WTC11 (cell line): ENCODE data around the gene NBAS. TPM values are rescaled to one million over a fixed set of nuclear protein-coding genes. Genes with fewer than 3 reads are reported as not detected.
"Not testable (repeated sequence)": the region's sequence is repeated elsewhere in the genome, so short reads cannot be mapped to it uniquely, and the experiment has no call there.

Source experiments
- ATAC-seq: fragments of 200-7000 bp; cut with Tn5 transposase; 2 replicates; pipeline ENCODE4 v1.10.0; 2021; ENCODE audit warnings: mild to moderate bottlenecking, moderate library complexity
- CTCF ChIA-PET: fragments of 300-600 bp; sonication (Branson Sonifier 250); formaldehyde crosslinking; loops from one replicate; lab custom pipeline; 2021; ENCODE audit warnings: antibody characterized with exemption; lab: Charles Lee
- POLR2A ChIA-PET: fragments of 350-600 bp; sonication (Branson Sonifier 250); formaldehyde crosslinking; loops from one replicate; lab custom pipeline; 2021; ENCODE audit warnings: antibody characterized with exemption; lab: Charles Lee
- DNase-seq: peaks from one replicate; pipeline ENCODE4 v3.0.0; 2021; ENCODE audit warnings: low spot score
- H3K27ac Mint-ChIP-seq: 2 replicates; pipeline ENCODE4 v1.8.0; 2021; ENCODE audit warnings: mixed read lengths
- H3K27me3 Mint-ChIP-seq: 2 replicates; pipeline ENCODE4 v1.8.0; 2021; ENCODE audit warnings: low read depth, mild to moderate bottlenecking, moderate library complexity, mixed read lengths
- H3K36me3 Mint-ChIP-seq: 2 replicates; pipeline ENCODE4 v1.8.0; 2021; ENCODE audit warnings: mixed read lengths
- H3K4me1 Mint-ChIP-seq: 2 replicates; pipeline ENCODE4 v1.8.0; 2022; ENCODE audit warnings: mixed read lengths
- H3K4me3 Mint-ChIP-seq: 2 replicates; pipeline ENCODE4 v1.8.0; 2021; ENCODE audit warnings: mild to moderate bottlenecking, moderate library complexity, mixed read lengths
- H3K9me3 Mint-ChIP-seq: 2 replicates; pipeline ENCODE4 v1.8.0; 2021; ENCODE audit warnings: mixed read lengths
- ARID4B ChIP-seq: sonication (generic); formaldehyde crosslinking; IDR thresholded peaks from 2 replicates; pipeline ENCODE4 v1.8.0; 2023; ENCODE audit warnings: missing genetic modification reagents, mild to moderate bottlenecking, borderline replicate concordance
- CTCF ChIP-seq: fragments of 200-600 bp; IDR thresholded peaks from 2 replicates; pipeline ENCODE4 v1.8.0; 2022; ENCODE audit warnings: antibody characterized with exemption
- KAT7 ChIP-seq: sonication (generic); formaldehyde crosslinking; IDR thresholded peaks from 2 replicates; pipeline ENCODE4 v1.8.1; 2023; ENCODE audit warnings: missing genetic modification reagents, mild to moderate bottlenecking, borderline replicate concordance
- USF2 ChIP-seq: sonication (generic); formaldehyde crosslinking; IDR thresholded peaks from 2 replicates; pipeline ENCODE4 v1.8.1; 2023; ENCODE audit warnings: mild to moderate bottlenecking, missing genetic modification reagents, moderate library complexity
- ZBTB21 ChIP-seq: sonication (generic); formaldehyde crosslinking; IDR thresholded peaks from 2 replicates; pipeline ENCODE4 v1.8.1; 2023; ENCODE audit warnings: mild to moderate bottlenecking, missing genetic modification reagents, borderline replicate concordance
- ZNF121 ChIP-seq: sonication (generic); formaldehyde crosslinking; IDR thresholded peaks from 2 replicates; pipeline ENCODE4 v1.8.0; 2023; ENCODE audit warnings: missing genetic modification reagents
- ZNF232 ChIP-seq: sonication (generic); formaldehyde crosslinking; IDR thresholded peaks from 2 replicates; pipeline ENCODE4 v1.8.0; 2022; ENCODE audit warnings: mild to moderate bottlenecking, missing genetic modification reagents
- ZNF263 ChIP-seq: sonication (generic); formaldehyde crosslinking; IDR thresholded peaks from 2 replicates; pipeline ENCODE4 v1.8.1; 2022; ENCODE audit warnings: low read depth, mild to moderate bottlenecking, moderate library complexity, missing genetic modification reagents
- ZNF317 ChIP-seq: sonication (generic); formaldehyde crosslinking; IDR thresholded peaks from 2 replicates; pipeline ENCODE4 v1.8.1; 2023; ENCODE audit warnings: low read depth, mild to moderate bottlenecking, moderate library complexity, missing genetic modification reagents, borderline replicate concordance
- ZNF416 ChIP-seq: fragments of 250-450 bp; sonication (Bioruptor Pico); IDR thresholded peaks from 2 replicates; pipeline ENCODE4 v1.9.0; 2021; ENCODE audit warnings: mild to moderate bottlenecking, inconsistent platforms
- ZNF671 ChIP-seq: fragments of 250-450 bp; sonication (Bioruptor Pico); IDR thresholded peaks from 2 replicates; pipeline ENCODE4 v1.8.0; 2021; ENCODE audit warnings: mild to moderate bottlenecking
- total RNA-seq: library from RNA; stranded (reverse); gene quantifications from 3 replicates; pipeline ENCODE4 v1.2.3, GENCODE V29; 2021
- TF ChIP-seq, protein P1 (sequence below): sonication (generic); formaldehyde crosslinking; IDR thresholded peaks from 2 replicates; pipeline ENCODE4 v1.8.1; 2022; ENCODE audit warnings: mild to moderate bottlenecking, missing genetic modification reagents, moderate library complexity, borderline replicate concordance

NBAS gene
- total RNA-seq, 1 experiment from 2014 or later = 32.3 TPM

GRCh38 chr2:15446961-15447360 is 114.2 kb downstream of the NBAS start:
- H3K4me1 Mint-ChIP-seq = peaks cover 14% of the 10 kb centered on the region
- H3K36me3 Mint-ChIP-seq = peaks cover 16% of the 10 kb centered on the region
- TF ChIP-seq ZNF232 (CRISPR knock-in tag) = no peak
- H3K27me3 Mint-ChIP-seq = no peaks in the 10 kb centered on the region
- peaks cover 18% of the 10 kb centered on the region for H3K9me3 Mint-ChIP-seq
- no peak for ATAC-seq
- H3K27ac Mint-ChIP-seq = no peak overlapping the region
- no peak for DNase-seq
- CTCF ChIA-PET = no interaction called here
- no peak overlapping the region for H3K4me3 Mint-ChIP-seq
- POLR2A ChIA-PET = no interaction called here

DNA sequence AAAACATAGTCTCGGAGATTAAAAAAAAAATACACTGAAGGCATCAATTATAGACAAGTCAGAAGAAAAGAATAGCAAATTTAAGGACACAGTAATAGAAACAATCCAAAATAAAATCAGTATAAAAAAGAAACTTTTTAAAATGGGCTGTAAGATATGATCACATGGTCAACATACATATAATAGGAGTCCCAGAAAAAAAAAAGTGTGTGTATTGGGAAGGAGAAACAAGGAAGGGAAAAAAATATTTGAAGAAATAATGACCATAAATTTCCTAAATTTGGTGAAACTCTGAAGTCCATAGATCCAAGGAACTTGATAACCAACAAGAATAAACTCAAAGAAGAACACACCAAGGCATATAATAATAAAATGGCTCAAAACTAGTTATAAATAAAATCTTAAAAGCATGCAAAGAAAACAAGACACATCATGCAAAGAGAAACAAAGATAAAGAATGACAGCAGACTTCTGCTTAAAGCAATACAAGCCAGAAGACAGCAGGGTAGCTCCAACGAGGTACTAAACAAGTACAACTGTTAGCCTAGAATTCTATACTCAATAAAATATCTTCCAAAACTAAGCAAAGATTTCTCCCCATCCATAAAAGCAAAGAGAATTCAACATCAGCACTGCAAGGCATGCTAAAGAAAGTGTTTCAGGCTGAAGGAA is 115.1 kb downstream of the NBAS start:
- CTCF ChIA-PET = no interaction called here
- no peak for DNase-seq
- H3K27ac Mint-ChIP-seq = no peak overlapping the region
- TF ChIP-seq ARID4B (CRISPR knock-in tag) (no peak), ZNF317 (CRISPR knock-in tag) (peak; percentile 49; the same call in 1 of the 2 replicates)
- H3K4me3 Mint-ChIP-seq = no peak overlapping the region
- peaks cover 12% of the 10 kb centered on the region for H3K36me3 Mint-ChIP-seq
- peaks cover 14% of the 10 kb centered on the region for H3K4me1 Mint-ChIP-seq
- POLR2A ChIA-PET = no interaction called here
- no peaks in the 10 kb centered on the region for H3K27me3 Mint-ChIP-seq
- peaks cover 15% of the 10 kb centered on the region for H3K9me3 Mint-ChIP-seq
- ATAC-seq = no peak

GRCh38 chr2:15439768-15440524 is 121.2 kb downstream of the NBAS start:
- POLR2A ChIA-PET, H3K27me3 Mint-ChIP-seq, CTCF ChIA-PET, H3K27ac Mint-ChIP-seq, H3K4me1 Mint-ChIP-seq, ATAC-seq, H3K4me3 Mint-ChIP-seq, DNase-seq: not testable (repeated sequence)
- peaks cover 19% of the 10 kb centered on the region for H3K9me3 Mint-ChIP-seq
- peaks cover 28% of the 10 kb centered on the region for H3K36me3 Mint-ChIP-seq

DNA sequence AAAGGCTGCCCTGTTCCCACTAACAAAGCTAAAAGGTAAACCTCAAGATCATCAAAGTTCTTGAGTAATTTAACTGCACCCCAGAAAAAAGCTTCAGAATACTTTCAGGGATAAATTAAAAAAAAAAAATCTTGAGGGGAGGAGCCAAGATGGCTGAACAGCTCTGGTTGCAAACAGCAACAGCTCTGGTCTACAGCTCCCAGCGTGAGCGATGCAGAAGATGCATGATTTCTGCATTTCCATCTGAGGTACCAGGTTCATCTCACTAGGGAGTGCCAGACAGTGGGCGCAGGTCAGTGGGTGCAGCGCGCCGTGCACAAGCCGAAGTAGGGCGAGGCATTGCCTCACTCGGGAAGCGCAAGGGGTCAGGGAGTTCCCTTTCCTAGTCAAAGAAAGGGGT is 121.8 kb downstream of the NBAS start:
- H3K9me3 Mint-ChIP-seq = peaks cover 19% of the 10 kb centered on the region
- ATAC-seq, POLR2A ChIA-PET, CTCF ChIA-PET, H3K4me1 Mint-ChIP-seq, DNase-seq, H3K4me3 Mint-ChIP-seq, H3K27ac Mint-ChIP-seq, H3K27me3 Mint-ChIP-seq: not testable (repeated sequence)
- H3K36me3 Mint-ChIP-seq = peaks cover 28% of the 10 kb centered on the region

GRCh38 chr2:15436195-15436594 is 124.9 kb downstream of the NBAS start:
- peaks cover 9% of the 10 kb centered on the region for H3K4me1 Mint-ChIP-seq
- H3K27ac Mint-ChIP-seq = no peak overlapping the region
- CTCF ChIA-PET = interaction anchor here (0.5 to 1.8 kb wide), 2 partner anchors 141 to 152 kb away, joined by 3 to 9 read pairs; no protein-coding TSS in a partner anchor
- no peak overlapping the region for H3K4me3 Mint-ChIP-seq
- peaks cover 14% of the 10 kb centered on the region for H3K9me3 Mint-ChIP-seq
- POLR2A ChIA-PET = no interaction called here
- no peak for TF ChIP-seq KAT7 (CRISPR knock-in tag)
- H3K36me3 Mint-ChIP-seq = peaks cover 22% of the 10 kb centered on the region
- H3K27me3 Mint-ChIP-seq = no peaks in the 10 kb centered on the region
- no peak for DNase-seq
- no peak for ATAC-seq

- Mint-ChIP-seq H3K27ac (no peak overlapping the region), H3K4me3 (no peak overlapping the region), H3K36me3 (peaks cover 18% of the 10 kb centered on the region), H3K9me3 (peaks cover 12% of the 10 kb centered on the region), H3K4me1 (peaks cover 9% of the 10 kb centered on the region), H3K27me3 (no peaks in the 10 kb centered on the region)
- ChIA-PET CTCF (interaction anchor here (1.8 kb wide), 1 partner anchor 141 kb away, joined by 9 read pairs; no protein-coding TSS in a partner anchor), POLR2A (no interaction called here)
- DNase-seq = no peak
- no peak for ATAC-seq
- TF ChIP-seq, protein P1, sequence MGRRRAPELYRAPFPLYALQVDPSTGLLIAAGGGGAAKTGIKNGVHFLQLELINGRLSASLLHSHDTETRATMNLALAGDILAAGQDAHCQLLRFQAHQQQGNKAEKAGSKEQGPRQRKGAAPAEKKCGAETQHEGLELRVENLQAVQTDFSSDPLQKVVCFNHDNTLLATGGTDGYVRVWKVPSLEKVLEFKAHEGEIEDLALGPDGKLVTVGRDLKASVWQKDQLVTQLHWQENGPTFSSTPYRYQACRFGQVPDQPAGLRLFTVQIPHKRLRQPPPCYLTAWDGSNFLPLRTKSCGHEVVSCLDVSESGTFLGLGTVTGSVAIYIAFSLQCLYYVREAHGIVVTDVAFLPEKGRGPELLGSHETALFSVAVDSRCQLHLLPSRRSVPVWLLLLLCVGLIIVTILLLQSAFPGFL = no peak
- TF ChIP-seq ZNF263 (CRISPR knock-in tag) = no peak
- no peak for TF ChIP-seq ZBTB21
- no peak for TF ChIP-seq USF2 (CRISPR knock-in tag)
- no peak for TF ChIP-seq CTCF
- TF ChIP-seq ZNF416 (CRISPR knock-in tag) = no peak
- no peak for TF ChIP-seq ZNF121 (CRISPR knock-in tag)
- no peak for TF ChIP-seq ZNF671 (CRISPR knock-in tag)
These were observed 125.7 kb downstream of the NBAS start for GRCh38 chr2:15435474-15435873.
